ENCODE data around the gene GSPT1.

GRCh38 chr16:11843861-11844260 is 71.9 kb downstream of the GSPT1 start:
- TF ChIP-seq CTCF (IDR thresholded peaks at IDR 0.05; ENCODE audit: insufficient read depth, low read length) (no peak), POLR2AphosphoS5 (IDR thresholded peaks at IDR 0.05; ENCODE audit: low read depth) (no peak), REST (IDR thresholded peaks at IDR 0.05; ENCODE audit: insufficient replicate concordance, low read depth) (no peak), SPI1 (IDR thresholded peaks at IDR 0.05; ENCODE audit: borderline replicate concordance, low read depth) (no peak)
